ENCODE measurements around the gene PHRF1.

PHRF1 gene

DNA sequence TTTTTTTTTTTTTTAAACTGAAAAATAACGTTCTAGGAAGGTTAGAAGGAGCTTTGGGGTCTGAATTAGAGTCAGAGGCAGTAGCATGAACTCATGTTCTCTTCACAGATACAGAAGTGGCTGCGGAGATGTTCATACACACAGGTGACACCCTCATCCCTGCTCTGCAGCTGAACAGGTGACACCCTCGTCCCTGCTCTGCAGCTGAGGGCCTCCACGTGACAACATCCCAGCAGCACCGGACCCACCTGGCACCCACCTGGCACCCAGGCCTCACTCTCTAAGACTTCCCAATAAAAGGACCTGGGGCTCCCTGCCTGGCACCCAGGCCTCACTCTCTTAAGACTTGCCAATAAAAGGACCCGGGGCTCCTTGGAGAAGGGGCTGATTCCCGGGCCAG lies 80.6 kb downstream of the PHRF1 start:
- FAIRE-seq: no peak
- no peak for DNase-seq (ENCODE audit: insufficient read length, low spot score)
- TF ChIP-seq, protein P1, sequence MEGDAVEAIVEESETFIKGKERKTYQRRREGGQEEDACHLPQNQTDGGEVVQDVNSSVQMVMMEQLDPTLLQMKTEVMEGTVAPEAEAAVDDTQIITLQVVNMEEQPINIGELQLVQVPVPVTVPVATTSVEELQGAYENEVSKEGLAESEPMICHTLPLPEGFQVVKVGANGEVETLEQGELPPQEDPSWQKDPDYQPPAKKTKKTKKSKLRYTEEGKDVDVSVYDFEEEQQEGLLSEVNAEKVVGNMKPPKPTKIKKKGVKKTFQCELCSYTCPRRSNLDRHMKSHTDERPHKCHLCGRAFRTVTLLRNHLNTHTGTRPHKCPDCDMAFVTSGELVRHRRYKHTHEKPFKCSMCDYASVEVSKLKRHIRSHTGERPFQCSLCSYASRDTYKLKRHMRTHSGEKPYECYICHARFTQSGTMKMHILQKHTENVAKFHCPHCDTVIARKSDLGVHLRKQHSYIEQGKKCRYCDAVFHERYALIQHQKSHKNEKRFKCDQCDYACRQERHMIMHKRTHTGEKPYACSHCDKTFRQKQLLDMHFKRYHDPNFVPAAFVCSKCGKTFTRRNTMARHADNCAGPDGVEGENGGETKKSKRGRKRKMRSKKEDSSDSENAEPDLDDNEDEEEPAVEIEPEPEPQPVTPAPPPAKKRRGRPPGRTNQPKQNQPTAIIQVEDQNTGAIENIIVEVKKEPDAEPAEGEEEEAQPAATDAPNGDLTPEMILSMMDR (IDR thresholded peaks at IDR 0.05; ENCODE audit: insufficient read depth, missing control alignments): no peak

DNA sequence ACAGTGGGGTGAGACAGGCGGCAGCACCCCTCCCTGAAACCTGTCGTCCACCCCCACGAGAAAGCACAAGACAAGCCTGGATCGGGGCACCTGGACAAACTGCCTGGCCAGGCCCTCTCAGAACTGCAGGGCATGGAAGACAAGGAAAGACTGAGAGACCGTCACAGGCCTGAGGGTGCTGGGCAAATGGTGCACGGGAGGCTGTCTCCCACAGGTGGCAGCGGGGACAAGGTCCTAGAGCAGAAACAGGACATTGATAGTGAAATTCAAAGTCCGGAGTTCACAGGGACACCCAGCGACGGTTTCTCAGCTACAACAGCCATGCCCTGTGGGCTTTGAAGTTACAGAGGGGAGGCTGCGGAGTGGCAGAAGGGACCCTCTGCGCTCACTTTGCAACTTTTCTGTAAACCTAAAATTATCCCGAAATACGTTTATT lies 81.4 kb downstream of the PHRF1 start:
- TF ChIP-seq, protein P1 (IDR thresholded peaks at IDR 0.05; ENCODE audit: insufficient read depth, missing control alignments): no peak
- DNase-seq (ENCODE audit: insufficient read length, low spot score) (no peak), FAIRE-seq (no peak)

DNA sequence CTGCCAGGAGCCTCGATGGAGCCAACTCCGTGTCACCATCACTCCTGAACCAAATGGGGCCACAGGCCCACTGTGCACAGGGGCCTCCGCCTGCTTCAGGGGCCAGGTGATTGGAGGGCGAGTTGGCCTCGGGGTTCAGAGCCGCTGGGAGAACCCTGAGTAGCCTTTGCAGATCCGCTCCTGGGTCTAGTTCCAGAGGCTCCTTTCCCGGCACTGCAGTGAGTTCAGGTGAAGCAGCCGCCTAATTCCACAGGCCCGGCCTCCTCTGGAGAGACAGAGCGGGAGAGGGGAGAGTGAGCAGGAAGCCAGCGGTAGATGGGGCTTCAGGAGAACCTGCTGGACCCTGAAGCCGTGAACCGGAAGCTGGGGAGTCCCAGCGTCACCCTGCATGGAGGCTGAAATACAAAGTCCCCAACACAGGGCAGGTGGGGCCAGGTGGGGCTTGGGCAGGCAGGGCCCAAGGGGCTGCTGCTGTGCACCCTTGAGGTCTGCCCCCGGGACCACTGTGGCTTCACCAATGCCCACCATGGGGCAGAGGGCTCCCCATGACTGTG lies 83.3 kb downstream of the PHRF1 start:
- FAIRE-seq (no peak), DNase-seq (ENCODE audit: insufficient read length, low spot score) (no peak)
- TF ChIP-seq, protein P1 (IDR thresholded peaks at IDR 0.05; ENCODE audit: insufficient read depth, missing control alignments): no peak

DNA sequence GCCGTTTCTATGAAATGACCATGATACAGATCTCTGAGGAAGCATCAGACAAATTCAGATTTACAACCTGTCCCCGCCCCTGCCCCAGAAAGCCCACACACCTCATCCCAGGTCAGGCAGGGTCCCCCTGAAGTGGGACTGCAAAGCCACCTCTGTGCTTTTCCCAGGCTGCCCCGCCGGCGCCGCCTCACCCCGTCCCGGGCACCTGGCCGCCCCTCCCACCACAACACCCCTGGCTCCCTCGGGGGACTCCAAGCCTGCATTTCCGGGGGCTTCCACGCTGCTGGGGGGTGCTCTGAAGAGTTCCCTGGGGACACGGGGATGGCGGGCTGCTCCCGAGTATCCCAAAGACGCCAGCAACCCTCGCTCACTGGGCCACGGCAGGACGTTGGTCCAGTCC lies 84.0 kb downstream of the PHRF1 start:
- TF ChIP-seq, protein P1 (IDR thresholded peaks at IDR 0.05; ENCODE audit: insufficient read depth, missing control alignments): no peak
- no peak for FAIRE-seq
- no peak for DNase-seq (ENCODE audit: insufficient read length, low spot score)

DNA sequence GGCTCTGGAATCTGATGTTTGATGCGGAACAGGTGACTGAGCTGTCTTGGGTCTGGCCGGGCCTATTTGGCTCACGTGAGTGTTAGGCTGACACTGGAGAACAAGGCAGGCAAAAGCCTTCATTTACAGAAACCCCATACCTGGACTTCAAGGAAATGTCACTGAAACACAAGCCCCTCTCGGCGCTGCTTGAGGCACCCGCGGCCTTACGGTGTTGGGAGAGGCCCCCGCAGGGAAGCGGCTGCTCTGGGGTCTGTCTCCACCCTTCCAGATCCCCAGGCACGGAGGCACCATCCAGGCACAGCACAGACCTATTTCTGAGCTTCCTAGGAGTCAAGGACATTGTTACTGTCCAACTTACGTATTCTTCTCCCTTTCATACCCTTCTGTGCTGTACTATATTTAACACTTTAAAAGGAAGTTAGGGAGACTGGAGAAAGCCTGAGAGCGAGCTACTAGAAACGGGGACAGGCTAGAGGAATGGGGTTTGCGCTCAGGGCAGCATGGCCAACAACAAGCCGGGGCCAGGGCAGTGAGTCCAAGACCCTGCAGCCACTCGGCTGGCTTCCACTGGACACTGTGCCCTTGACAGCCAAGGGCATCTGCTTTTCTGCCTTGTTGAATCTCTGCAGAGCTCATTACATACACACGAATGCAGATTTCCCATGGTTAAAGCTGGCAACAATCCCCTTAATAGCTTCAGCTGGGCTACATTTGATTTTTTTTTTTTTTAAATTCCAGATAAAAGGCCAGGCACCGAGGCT lies 84.6 kb downstream of the PHRF1 start:
- FAIRE-seq (no peak), DNase-seq (ENCODE audit: insufficient read length, low spot score) (no peak)
- TF ChIP-seq, protein P1 (IDR thresholded peaks at IDR 0.05; ENCODE audit: insufficient read depth, missing control alignments): no peak

Data from D721Med (cell line).